ENCODE results near the gene CCSAP.
A peak's percentile ranks its signal among the peaks of the same experiment; 100 is the strongest.
"Not testable (repeated sequence)": the region's sequence is repeated elsewhere in the genome, so short reads cannot be mapped to it uniquely, and the experiment has no call there.

CCSAP gene

GRCh38 chr1:229364207-229365065 lies 21.6 kb upstream of the CCSAP start:
- DNase-seq (ENCODE audit: low read depth in 2 of 2): no peak

GRCh38 chr1:229363723-229364122 lies 20.9 kb upstream of the CCSAP start:
- DNase-seq (ENCODE audit: low read depth in 2 of 2): no peak

DNA sequence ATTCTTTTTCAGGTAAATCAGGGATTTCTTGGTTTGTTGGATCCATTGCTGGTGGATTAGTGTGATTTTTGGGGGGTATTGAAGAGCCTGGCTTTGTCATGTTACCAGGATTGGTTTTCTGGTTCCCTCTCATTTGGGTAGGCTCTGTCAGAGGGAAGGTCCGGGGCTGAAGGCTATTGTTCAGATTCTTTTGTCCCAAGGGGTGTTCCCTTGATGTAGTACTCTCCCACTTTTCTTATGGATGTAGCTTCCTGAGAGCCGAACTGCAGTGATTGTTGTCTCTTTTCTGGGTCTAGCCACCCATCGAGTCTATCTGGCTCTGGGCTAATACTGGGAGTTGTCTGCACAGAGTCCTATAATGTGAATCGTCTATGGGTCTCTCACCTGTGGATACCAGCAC lies 17.6 kb upstream of the CCSAP start:
- DNase-seq (ENCODE audit: low read depth in 2 of 2): no peak

DNA sequence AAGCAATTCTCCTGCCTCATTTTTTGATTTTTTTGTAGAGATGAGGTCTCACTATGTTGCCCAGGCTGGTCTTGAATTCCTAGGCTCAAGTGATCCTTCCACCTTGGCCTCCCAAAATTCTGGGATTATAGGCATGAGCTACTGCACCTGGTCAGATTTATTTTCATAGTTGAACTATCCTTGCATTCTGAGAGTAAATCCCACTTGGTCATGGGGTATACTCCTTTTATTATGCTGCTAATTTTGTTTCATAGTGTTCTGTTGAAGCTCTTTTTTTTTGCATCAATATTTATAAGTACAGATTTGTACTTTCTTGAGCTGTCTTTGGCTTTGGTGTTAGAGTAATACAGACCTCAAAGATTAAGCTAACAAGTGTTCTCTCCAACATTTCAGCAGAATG lies 12.8 kb upstream of the CCSAP start:
- no peak for DNase-seq (ENCODE audit: low read depth in 2 of 2)

GRCh38 chr1:229354226-229354625 lies 11.4 kb upstream of the CCSAP start:
- DNase-seq (ENCODE audit: low read depth in 2 of 2): no peak

DNA sequence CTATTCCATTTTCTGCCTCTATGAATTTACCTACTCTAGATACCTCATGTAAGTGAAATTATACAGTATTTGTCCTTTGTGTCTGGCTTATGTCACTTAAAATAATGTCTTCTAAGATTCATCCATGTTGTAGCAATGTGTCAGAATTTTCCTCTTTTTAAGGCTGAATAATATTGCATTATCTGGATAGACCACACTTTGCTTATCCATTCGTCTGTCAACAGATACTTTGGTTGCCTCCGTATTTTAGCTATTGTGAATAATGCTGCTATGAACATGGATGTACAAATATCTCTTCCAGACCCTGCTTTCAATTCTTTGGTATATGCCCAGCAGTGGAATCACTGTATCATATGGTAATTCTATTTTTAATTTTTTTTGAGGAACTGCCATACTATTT lies 10.1 kb upstream of the CCSAP start:
- no peak for DNase-seq (ENCODE audit: low read depth in 2 of 2)

DNA sequence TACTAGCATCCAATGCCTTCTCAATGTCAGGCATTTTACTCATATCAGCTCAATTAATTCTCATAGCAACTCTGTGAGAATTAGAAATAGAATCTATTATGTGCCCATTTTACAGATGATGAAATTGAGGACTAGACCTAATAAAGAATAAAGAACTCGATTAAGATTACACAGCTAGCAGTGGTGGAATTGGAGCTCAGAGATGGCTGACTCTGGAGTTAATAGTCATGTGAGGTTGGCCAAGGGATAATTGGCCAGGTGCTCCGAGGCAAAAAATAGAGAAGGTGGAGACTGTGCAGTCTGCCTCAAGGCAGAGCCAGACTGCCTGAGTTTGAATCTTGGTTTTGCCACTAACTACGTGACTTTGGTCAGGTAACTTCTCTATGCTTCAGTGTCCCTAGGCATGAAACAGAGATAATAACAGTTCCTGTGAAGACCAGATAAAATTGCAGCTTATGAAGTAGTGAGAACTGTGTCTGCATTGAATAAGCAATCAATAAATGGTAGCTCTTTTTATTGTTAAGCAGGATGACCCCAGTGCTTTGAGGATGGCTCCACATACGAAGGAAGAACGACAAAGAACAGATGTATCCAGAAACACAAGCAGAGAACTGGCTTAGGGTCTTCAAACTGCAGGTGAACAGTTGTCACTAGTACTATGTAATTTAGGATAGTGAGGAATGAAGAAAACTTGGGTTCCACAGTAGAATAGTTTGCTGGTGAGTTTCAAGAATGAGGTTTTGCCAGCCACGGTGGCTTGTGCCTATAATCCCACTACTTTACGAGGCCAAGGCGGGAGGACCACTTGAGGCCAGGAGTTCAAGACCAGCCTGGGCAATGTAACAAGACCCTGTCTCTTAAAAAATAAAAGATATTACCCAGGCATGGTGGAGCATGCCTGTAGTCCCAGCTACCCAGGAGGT lies 6.9 kb upstream of the CCSAP start:
- no peak for DNase-seq (ENCODE audit: low read depth in 2 of 2)

DNA sequence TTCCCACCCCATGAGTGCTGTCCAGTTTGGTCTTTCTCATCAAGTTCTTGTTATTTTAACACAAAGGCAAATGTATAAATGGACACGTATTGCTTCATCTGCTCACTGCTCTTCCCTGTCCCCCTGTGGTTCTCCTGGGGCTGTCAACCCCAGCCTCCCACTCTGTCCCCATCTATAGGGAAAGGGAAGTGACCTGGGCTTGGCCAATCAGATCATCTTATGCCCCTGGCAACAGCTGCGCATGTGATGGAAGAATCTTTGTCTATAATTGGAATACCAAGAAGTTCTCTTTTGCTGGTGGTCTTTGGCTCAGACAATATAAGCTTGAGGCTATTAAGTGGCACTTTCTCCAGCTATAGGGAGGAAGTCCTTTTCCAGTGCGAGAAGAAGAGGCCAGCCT lies 4.7 kb upstream of the CCSAP start:
- DNase-seq (ENCODE audit: low read depth in 2 of 2): no peak

GRCh38 chr1:229344937-229345684 lies 2.3 kb upstream of the CCSAP start:
- no peak for DNase-seq (ENCODE audit: low read depth in 2 of 2)

DNA sequence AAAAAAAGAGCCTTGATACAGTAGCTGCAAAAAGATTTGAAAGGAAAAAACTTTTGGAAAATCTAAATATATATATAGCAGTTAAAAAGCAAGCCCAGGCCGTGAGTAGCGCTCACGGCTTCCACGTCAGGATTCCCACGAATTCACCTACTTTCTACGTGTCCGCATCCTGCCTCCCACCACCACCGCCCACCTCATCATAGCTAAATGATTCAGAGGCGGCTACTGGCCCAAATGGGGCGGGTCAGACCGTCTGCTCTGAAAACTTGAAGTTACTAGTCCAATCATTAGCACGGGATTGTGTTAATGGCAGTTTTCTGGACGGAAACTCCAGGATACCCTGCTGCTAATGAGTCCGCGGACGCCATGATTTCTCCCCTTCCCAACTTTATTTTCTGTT lies 1.3 kb upstream of the CCSAP start:
- DNase-seq (ENCODE audit: low read depth in 2 of 2): no peak

GRCh38 chr1:229341774-229342655 lies 832 bp downstream of the CCSAP start:
- peak; percentile 68 to 75 for DNase-seq (ENCODE audit: low read depth in 2 of 2)

DNA sequence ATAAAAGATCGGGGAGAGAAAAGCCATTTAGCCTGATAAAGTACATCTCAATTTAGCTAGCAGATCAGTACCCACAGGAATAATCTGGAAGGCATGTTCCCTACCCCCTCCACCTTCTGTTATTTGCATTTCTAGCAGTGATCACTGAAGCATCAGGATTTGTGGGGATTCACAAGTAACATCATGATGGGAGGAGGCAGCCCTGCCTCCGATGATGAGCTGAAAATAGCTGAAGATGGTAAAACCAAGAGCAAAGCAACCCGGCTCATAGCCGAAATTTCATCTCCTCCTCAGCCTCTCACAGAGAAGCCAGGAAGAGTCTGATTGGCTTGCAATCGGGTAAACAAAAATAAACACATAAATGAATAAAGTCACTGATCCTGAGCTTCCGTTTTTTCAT lies 2.4 kb downstream of the CCSAP start:
- no peak for DNase-seq (ENCODE audit: low read depth in 2 of 2)

DNA sequence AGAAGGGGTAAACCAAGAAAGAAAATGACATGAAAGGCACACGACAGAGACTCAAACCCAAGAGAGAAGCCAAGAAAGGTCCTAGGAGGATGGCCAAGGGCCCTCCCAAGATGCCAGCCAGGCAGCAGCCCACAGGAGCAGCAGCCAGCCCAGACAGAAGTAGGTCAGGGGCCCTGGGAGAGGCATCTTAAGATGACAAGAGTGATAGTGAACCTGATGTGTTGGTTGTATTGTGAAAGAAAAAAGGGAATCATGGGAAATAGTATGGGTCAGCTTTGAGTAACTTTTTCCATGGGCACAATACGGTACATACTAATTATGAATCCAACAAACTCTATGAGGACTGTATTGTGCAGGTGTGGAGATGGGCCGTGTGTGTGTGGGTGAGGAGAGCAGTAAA lies 3.3 kb downstream of the CCSAP start:
- DNase-seq (ENCODE audit: low read depth in 2 of 2): no peak

- DNase-seq (ENCODE audit: low read depth in 2 of 2): no peak
Observed at GRCh38 chr1:229339086-229339485, 3.8 kb downstream of the CCSAP start.

DNA sequence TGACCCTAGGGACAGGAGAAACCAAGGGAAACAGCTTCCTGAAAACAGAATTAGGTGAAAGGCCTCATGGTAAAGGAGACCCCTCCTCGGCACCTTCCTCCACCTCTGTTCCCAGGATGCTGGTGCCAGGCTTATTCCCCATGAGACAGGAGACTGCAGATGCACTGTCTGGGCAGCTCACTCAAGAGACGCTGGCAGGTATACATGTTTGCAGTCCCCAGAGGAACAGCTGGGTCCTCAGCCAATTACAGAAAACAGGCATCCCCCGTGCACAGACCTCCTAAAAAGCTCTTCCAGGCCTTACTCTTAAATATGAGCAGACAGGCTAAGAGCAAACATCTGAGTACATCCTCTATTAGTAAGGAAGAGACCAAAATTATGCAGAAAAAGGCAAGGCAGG lies 6.5 kb downstream of the CCSAP start:
- no peak for DNase-seq (ENCODE audit: low read depth in 2 of 2)

GRCh38 chr1:229334716-229335115 lies 8.1 kb downstream of the CCSAP start:
- DNase-seq (ENCODE audit: low read depth in 2 of 2): no peak

DNA sequence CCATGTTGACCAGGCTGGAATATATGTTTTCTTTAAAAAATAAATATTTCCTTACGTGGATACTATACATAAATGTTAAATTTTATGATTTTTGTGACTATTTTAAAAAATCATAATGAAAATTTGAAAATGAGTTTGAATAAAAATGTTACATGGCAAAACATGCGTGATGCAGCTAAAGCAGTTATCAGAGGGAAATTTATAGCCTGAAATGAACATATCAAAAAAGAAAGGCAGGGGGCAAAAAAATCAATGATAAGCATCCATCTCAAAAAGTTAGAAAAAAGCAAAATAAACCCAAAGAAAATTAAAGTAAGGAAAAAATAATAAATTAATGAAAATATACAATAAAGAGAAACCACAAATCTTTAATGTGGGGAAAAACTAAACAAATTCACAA lies 8.6 kb downstream of the CCSAP start:
- DNase-seq (ENCODE audit: low read depth in 2 of 2): no peak

DNA sequence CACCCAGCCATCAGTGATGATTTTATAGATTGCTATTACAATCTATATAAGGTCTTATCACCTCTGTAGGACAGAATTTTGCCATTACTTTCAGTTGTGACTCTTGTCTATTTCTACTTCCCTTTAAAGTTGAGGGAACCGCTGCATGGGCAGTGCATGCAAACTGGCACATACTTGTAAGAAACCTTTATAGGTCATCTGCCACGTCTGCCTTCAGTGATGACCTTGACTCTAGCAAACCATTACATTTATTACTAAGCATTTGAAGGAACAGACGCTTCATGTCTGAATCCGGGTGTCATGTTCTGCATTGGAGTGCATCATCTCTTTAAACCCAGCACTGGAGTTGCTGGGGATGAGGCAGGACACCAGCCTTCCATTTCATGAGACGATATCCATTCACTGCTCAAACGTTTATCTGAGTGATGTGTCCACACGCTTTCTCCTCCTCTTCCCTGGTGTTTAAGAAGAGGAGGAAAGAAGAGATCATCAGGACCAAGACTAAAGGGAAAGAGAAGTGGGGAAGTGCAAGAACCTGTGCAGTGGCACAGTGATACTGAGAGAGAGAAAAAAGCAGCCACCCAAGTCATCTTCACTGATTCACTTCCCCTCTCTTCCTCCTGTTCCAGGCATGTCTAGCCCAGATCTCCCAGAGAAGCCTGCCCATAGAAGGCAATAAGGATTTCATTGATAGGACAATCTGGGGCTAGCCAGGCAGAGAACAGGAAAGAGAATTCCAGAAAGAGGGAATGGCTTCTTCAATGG lies 14.1 kb downstream of the CCSAP start:
- DNase-seq (ENCODE audit: low read depth in 2 of 2): no peak

DNA sequence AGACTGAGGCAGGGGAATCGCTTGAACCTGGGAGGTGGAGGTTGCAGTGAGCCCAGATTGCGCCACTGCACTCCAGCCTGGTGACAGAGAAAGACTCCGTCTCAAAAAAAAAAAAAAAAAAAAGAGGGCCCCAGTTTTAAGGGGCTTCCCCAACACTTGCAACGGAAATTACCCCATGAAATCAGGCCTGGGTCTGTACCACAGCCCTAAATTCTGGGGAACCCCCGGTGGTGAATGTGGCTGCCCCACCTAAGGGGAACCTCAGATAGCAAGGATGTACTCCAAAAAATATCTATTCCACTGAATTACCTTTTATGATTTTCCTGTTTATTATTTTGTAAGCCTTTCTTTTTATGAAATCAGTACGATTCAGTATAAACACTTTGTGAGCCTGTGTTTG lies 15.1 kb downstream of the CCSAP start:
- not testable (repeated sequence) for DNase-seq (ENCODE audit: low read depth in 2 of 2)

DNA sequence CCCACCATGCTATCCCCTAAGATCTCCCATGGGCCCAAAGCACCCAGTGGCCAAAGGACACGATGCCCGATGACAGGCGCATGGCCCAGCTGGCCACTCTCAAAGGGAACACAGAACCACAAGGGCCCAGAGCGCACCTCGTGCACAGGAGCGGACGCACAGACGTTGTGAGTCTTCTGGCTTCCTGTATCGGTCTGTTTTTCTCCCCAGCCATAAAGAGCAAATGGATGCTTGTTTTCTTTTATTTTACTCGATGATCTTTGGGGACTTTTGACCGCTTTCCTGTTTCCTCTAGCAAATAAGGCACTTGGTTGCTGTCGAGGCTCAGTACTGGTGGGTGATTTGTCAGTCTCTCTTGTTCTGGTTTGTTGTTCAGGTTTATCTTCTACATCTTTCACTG lies 16.2 kb downstream of the CCSAP start:
- DNase-seq (ENCODE audit: low read depth in 2 of 2): no peak
